HepG2 (cell line): ENCODE results near the gene DSCAML1. TPM values are rescaled to one million over a fixed set of nuclear protein-coding genes. Genes with fewer than 3 reads are reported as not detected.

Source experiments
- ATAC-seq: fragments of 200-7000 bp; cut with Tn5 transposase; 3 replicates; pipeline ENCODE4 v1.9.1; 2020; ENCODE audit warnings: mild to moderate bottlenecking, moderate library complexity
- BruUV-seq: library from RNA; stranded (reverse); fragments of 400-500 nt; replicated peaks from 2 replicates; lab custom pipeline; 2021; lab: Mats Ljungman, UMichigan
- CTCF ChIA-PET: fragments of 300-600 bp; formaldehyde crosslinking; extraction: SDS; loops from one replicate; lab custom pipeline; 2021; ENCODE audit warnings: low total read pairs, inconsistent platforms, low intra/inter-chr PET ratio; lab: Yijun Ruan, JAX
- POLR2A ChIA-PET: fragments of 350-600 bp; sonication (Branson Sonifier 250); formaldehyde crosslinking; loops from one replicate; lab custom pipeline; 2020; ENCODE audit warnings: antibody characterized with exemption, inconsistent platforms; lab: Yijun Ruan, JAX
- DNase-seq: peaks from one replicate; pipeline ENCODE4 v3.0.0-alpha.2; 2015; ENCODE audit warnings: low spot score
- FAIRE-seq: peaks from 3 replicates; lab custom pipeline; 2011; peaks lifted over from hg19 to GRCh38; lab: Jason Lieb, UNC
- H2AFZ ChIP-seq: one replicate; pipeline ENCODE4 v1.6.1; 2011; ENCODE audit warnings: low read length, inconsistent platforms
- H3K27ac ChIP-seq: fragments of 300-600 bp; 3 replicates; pipeline ENCODE4 v1.8.0; 2011; ENCODE audit warnings: mixed run types, mild to moderate bottlenecking, mixed read lengths, low read length, inconsistent platforms; ENCODE audit not compliant: insufficient read depth; ENCODE audit errors: extremely low read length
- H3K27me3 ChIP-seq, 2 experiments: fragments of 200-600 bp in 1 of 2; 2 replicates in 1 of 2; 3 replicates in 1 of 2; pipeline versions ENCODE4 v1.6.0 to v1.8.0; 2011; ENCODE audit warnings: low read length in 2 of 2, mild to moderate bottlenecking in 2 of 2, moderate library complexity in 2 of 2, inconsistent platforms in 1 of 2; ENCODE audit not compliant: insufficient read depth in 2 of 2, control insufficient read depth in 1 of 2
- H3K36me3 ChIP-seq, 2 experiments: fragments of 200-600 bp in 1 of 2; replicated peaks in 1 of 2; 2 replicates in 1 of 2; 3 replicates in 1 of 2; pipeline versions ENCODE4 v1.5.1 to v1.8.0; 2011; ENCODE audit warnings: low read length in 2 of 2, inconsistent platforms in 1 of 2; ENCODE audit not compliant: insufficient read depth in 2 of 2, control insufficient read depth in 1 of 2
- H3K4me1 ChIP-seq: 2 replicates; pipeline ENCODE4 v1.5.1; 2012; ENCODE audit warnings: low read length, inconsistent platforms; ENCODE audit not compliant: insufficient read depth
- H3K4me2 ChIP-seq: 2 replicates; pipeline ENCODE4 v1.6.0; 2011; ENCODE audit warnings: low read depth, low read length, inconsistent platforms
- H3K4me3 ChIP-seq, 3 experiments: fragments of 200-600 bp in 1 of 3; sonication (generic), shearing (Covaris generic) in 1 of 3; replicated peaks in 1 of 3; 2 replicates each; pipeline ENCODE4 v1.5.1; 2011 to 2016; ENCODE audit warnings: low read length in 3 of 3, inconsistent platforms in 2 of 3, low read depth in 2 of 3, mild to moderate bottlenecking in 2 of 3, control low read depth in 1 of 3, mixed read lengths in 1 of 3; ENCODE audit not compliant: insufficient read depth in 1 of 3
- H3K79me2 ChIP-seq: one replicate; pipeline ENCODE4 v1.6.1; 2011; ENCODE audit warnings: low read length, inconsistent platforms; ENCODE audit not compliant: insufficient read depth
- H3K9ac ChIP-seq: 2 replicates; pipeline ENCODE4 v1.6.0; 2011; ENCODE audit warnings: mild to moderate bottlenecking, low read depth, low read length, inconsistent platforms; ENCODE audit not compliant: insufficient read depth
- H3K9me3 ChIP-seq: 2 replicates; pipeline ENCODE4 v1.5.1; 2012; ENCODE audit warnings: mild to moderate bottlenecking, low read length
- H4K20me1 ChIP-seq: 2 replicates; pipeline ENCODE4 v1.6.0; 2011; ENCODE audit warnings: inconsistent platforms, mild to moderate bottlenecking, low read length, moderate library complexity; ENCODE audit not compliant: insufficient read depth
- ARID5B ChIP-seq: IDR thresholded peaks from 2 replicates; pipeline ENCODE4 v1.4.0; 2020; ENCODE audit warnings: mild to moderate bottlenecking, missing genetic modification reagents
- ARNT2 ChIP-seq: sonication (generic); formaldehyde crosslinking; IDR thresholded peaks from 2 replicates; pipeline ENCODE4 v1.8.0; 2022; ENCODE audit warnings: mild to moderate bottlenecking, low read depth, missing genetic modification reagents, moderate library complexity
- ATM ChIP-seq: fragments of 450-650 bp; IDR thresholded peaks from 2 replicates; pipeline ENCODE4 v1.7.1; 2017; ENCODE audit warnings: mild to moderate bottlenecking, borderline replicate concordance
- CHD2 ChIP-seq: IDR thresholded peaks from 2 replicates; pipeline ENCODE4 v1.6.1; 2011; ENCODE audit warnings: low read depth, low read length, improper control_type of control experiment
- ELK4 ChIP-seq: sonication (generic); formaldehyde crosslinking; IDR thresholded peaks from 2 replicates; pipeline ENCODE4 v1.9.0; 2021; ENCODE audit warnings: missing genetic modification reagents, borderline replicate concordance
- JUN ChIP-seq: sonication (generic); formaldehyde crosslinking; IDR thresholded peaks from 2 replicates; pipeline ENCODE4 v1.4.0; 2020; ENCODE audit warnings: mild to moderate bottlenecking, missing genetic modification reagents
- KLF6 ChIP-seq: IDR thresholded peaks from 2 replicates; pipeline ENCODE4 v1.8.0; 2016; ENCODE audit warnings: missing biosample characterization, missing genetic modification reagents
- NR2F2 ChIP-seq: IDR thresholded peaks from 2 replicates; pipeline ENCODE4 v1.6.1; 2012; ENCODE audit warnings: low read depth, inconsistent platforms, borderline replicate concordance
- POGK ChIP-seq: sonication (generic); formaldehyde crosslinking; conservative IDR thresholded peaks from 2 replicates; pipeline ENCODE4 v1.8.0; 2022; ENCODE audit warnings: mild to moderate bottlenecking, moderate library complexity, missing genetic modification reagents
- SMAD9 ChIP-seq: sonication (generic); formaldehyde crosslinking; IDR thresholded peaks from 2 replicates; pipeline ENCODE4 v1.5.1; 2020; ENCODE audit warnings: mild to moderate bottlenecking, missing genetic modification reagents
- ZFP90 ChIP-seq: sonication (generic); formaldehyde crosslinking; IDR thresholded peaks from 2 replicates; pipeline ENCODE4 v1.8.0; 2022; ENCODE audit warnings: missing genetic modification reagents, mild to moderate bottlenecking, inconsistent platforms, borderline replicate concordance
- ZFYVE20 ChIP-seq: sonication (generic); formaldehyde crosslinking; IDR thresholded peaks from 2 replicates; pipeline ENCODE4 v1.8.0; 2023; ENCODE audit warnings: low read depth, mild to moderate bottlenecking, moderate library complexity, missing genetic modification reagents, borderline replicate concordance
- ZNF432 ChIP-seq: sonication (generic); formaldehyde crosslinking; IDR thresholded peaks from 2 replicates; pipeline ENCODE4 v1.5.0; 2020; ENCODE audit warnings: missing genetic modification reagents, mild to moderate bottlenecking, borderline replicate concordance
- ZNF549 ChIP-seq: sonication (generic); formaldehyde crosslinking; IDR thresholded peaks from 2 replicates; pipeline ENCODE4 v1.5.0; 2020; ENCODE audit warnings: missing genetic modification reagents
- ZNF577 ChIP-seq: sonication (generic); formaldehyde crosslinking; IDR thresholded peaks from 2 replicates; pipeline ENCODE4 v1.4.0; 2020; ENCODE audit warnings: mild to moderate bottlenecking, low read depth, missing genetic modification reagents, borderline replicate concordance
- ZNF678 ChIP-seq: sonication (generic); formaldehyde crosslinking; IDR thresholded peaks from 2 replicates; pipeline ENCODE4 v1.4.0; 2020; ENCODE audit warnings: mild to moderate bottlenecking, missing genetic modification reagents
- ZUFSP ChIP-seq: sonication (generic); formaldehyde crosslinking; IDR thresholded peaks from 2 replicates; pipeline ENCODE4 v1.9.0; 2021; ENCODE audit warnings: missing genetic modification reagents, mild to moderate bottlenecking, borderline replicate concordance
- in situ Hi-C: cut with HindIII; loops from 2 replicates; pipeline ENCODE4 v1.10.0; 2017; ENCODE audit warnings: low pct_unique_long_range_greater_than_20kb; ENCODE audit not compliant: extremely low pct_ligation_motif_present
- intact Hi-C: fragments of 100-400 bp; cut with micrococcal nuclease; formaldehyde crosslinking; loops from one replicate; pipeline ENCODE4 v1.10.0; 2022; ENCODE audit not compliant: unreplicated experiment
- polyA plus RNA-seq, 8 experiments: library from polyadenylated mRNA; depleted of rRNA in 3 of 8; stranded (reverse) in 7 of 8; unstranded in 1 of 8; fragments of >200 nt; fragmentation: Illumina TruSeq in 4 of 8; extraction: Trizol in 4 of 8; gene quantifications; 2 replicates each; pipeline versions ENCODE4 v1.2.1 to v1.2.3, GENCODE V29; 2011 to 2016; ENCODE audit warnings: low read depth in 4 of 8, missing spikeins in 1 of 8, mixed read lengths in 1 of 8; ENCODE audit not compliant: insufficient read depth in 1 of 8
- total RNA-seq, 5 experiments: library from RNA; depleted of rRNA; stranded (reverse); fragments of >200 nt; fragmentation: Illumina TruSeq; extraction: Trizol; gene quantifications; 2 replicates each; pipeline ENCODE4 v1.2.3, GENCODE V29; 2016; ENCODE audit warnings: low read depth in 1 of 5

DSCAML1 gene
- total and polyA plus RNA-seq, 2 of the 13 experiments (the other 11 are each of a cell fraction or from before 2014, with no cell fraction given): 0.29 to 0.40 TPM

- ChIA-PET CTCF (no interaction called here), POLR2A (no interaction called here)
- H3K4me3 ChIP-seq: no peak overlapping the region
- no peak overlapping the region for H3K9ac ChIP-seq
- in situ Hi-C loops (loop anchor here (25.0 kb wide), 1 partner anchor 504 kb away; the partner anchor contains the start of gene TMPRSS13), intact Hi-C loops (no loop called here)
- H4K20me1 ChIP-seq: 0 out of 2 replicates have a peak, but pooled peaks cover 3% of the 10 kb centered on the region
- DNase-seq: no peak
- no peak for FAIRE-seq
- no peaks in the 10 kb centered on the region for H3K36me3 ChIP-seq
- H2AFZ ChIP-seq: no peak overlapping the region
- no peaks in the 10 kb centered on the region for H3K4me1 ChIP-seq
- BruUV-seq: no TSS peak
- H3K79me2 ChIP-seq: no peaks in the 10 kb centered on the region
- no peak for ATAC-seq
- no peak overlapping the region for H3K27ac ChIP-seq
- H3K9me3 ChIP-seq: no peaks in the 10 kb centered on the region
- H3K4me2 ChIP-seq: no peak overlapping the region
- peaks cover 0 to 6% of the 10 kb centered on the region in 2 experiments; a peak in 1 of 5 replicates for H3K27me3 ChIP-seq
- no peak for TF ChIP-seq ATM
- TF ChIP-seq SMAD9 (CRISPR knock-in tag): no peak
- no peak for TF ChIP-seq JUN (CRISPR knock-in tag)
- TF ChIP-seq KLF6 (CRISPR knock-in tag): no peak
- no peak for TF ChIP-seq CHD2
- TF ChIP-seq ZFYVE20 (CRISPR knock-in tag): no peak
- TF ChIP-seq ARID5B (CRISPR knock-in tag): no peak
- TF ChIP-seq ZUFSP: no peak
- no peak for TF ChIP-seq ARNT2 (CRISPR knock-in tag)
- no peak for TF ChIP-seq ELK4 (CRISPR knock-in tag)
- TF ChIP-seq ZFP90: no peak
- TF ChIP-seq NR2F2: no peak
- no peak for TF ChIP-seq ZNF678 (CRISPR knock-in tag)
- TF ChIP-seq ZNF549: no peak
- TF ChIP-seq POGK (CRISPR knock-in tag): no peak
- no peak for TF ChIP-seq ZNF577 (CRISPR knock-in tag)
- TF ChIP-seq ZNF432 (CRISPR knock-in tag): no peak
These were observed 363.3 kb downstream of the DSCAML1 start for GRCh38 chr11:117433717-117434116.
